Gastrocnemius medialis (tissue), 4 donors: ENCODE data around the gene ACSL5.
"Not testable (repeated sequence)": the region's sequence is repeated elsewhere in the genome, so short reads cannot be mapped to it uniquely, and the experiment has no call there.

Source experiments
- CTCF ChIP-seq, 5 experiments: fragments of 450-650 bp in 3 of 5; fragments of 200-600 bp in 2 of 5; sonication (generic) in 2 of 5; IDR thresholded peaks in 4 of 5; conservative IDR thresholded peaks in 1 of 5; 1 replicate in 4 of 5; 2 replicates in 1 of 5; pipeline ENCODE4 v1.5.1; 2016 to 2019; ENCODE audit warnings: antibody characterized with exemption in 5 of 5, mild to moderate bottlenecking in 3 of 5, moderate library complexity in 3 of 5
- POLR2A ChIP-seq, 2 donors: fragments of 450-650 bp; IDR thresholded peaks; one replicate each; pipeline ENCODE4 v1.6.1; 2017; ENCODE audit warnings: antibody characterized with exemption in 2 of 2, mild to moderate bottlenecking in 2 of 2, moderate library complexity in 2 of 2

- not testable (repeated sequence) for TF ChIP-seq CTCF (IDR thresholded peaks at IDR 0.05 in 4 of 5, conservative IDR thresholded peaks at IDR 0.05 in 1 of 5); POLR2A (IDR thresholded peaks at IDR 0.05)
Observed at GRCh38 chr10:112464074-112464473, 90.2 kb downstream of the ACSL5 start.
